HG03575 (cell line): Measurements from ENCODE around the gene TTLL11.

Experiments
- ATAC-seq: cut with Tn5 transposase; IDR thresholded peaks from one replicate; pipeline ENCODE4 v1.9.1; 2021; ENCODE audit not compliant: unreplicated experiment, insufficient number of reproducible peaks, low FRiP score; ENCODE audit errors: extremely low read depth

Gene TTLL11

DNA sequence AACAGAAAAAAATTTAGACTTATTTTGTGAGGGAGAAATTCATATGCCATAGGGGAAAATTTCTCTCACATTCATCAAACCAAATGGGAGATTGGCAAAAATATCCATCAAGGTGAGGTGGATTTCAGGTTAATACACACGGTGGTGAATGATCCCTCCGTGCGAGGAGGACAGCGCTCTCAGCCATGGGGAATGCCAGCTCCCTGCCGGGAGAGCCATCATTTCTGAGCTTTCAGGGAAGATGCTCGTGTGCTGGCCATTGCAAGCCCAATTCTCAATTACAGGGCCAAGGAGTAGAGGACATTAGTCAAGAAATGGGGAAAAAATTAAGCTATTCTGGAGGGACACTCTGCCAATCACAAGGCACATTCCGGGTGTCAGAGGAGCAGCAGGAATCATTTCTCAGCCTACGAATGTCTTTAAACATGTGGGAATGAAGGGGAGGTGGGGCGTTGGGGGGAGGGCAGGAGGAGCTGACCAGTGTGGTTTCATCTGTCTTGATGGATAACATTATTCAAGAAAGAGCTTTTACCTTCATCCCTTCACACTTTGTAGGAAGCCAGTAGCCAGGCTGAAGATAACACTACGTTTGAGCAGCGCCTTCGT, 276.2 kb downstream of the TTLL11 start:
- ATAC-seq = no peak

DNA sequence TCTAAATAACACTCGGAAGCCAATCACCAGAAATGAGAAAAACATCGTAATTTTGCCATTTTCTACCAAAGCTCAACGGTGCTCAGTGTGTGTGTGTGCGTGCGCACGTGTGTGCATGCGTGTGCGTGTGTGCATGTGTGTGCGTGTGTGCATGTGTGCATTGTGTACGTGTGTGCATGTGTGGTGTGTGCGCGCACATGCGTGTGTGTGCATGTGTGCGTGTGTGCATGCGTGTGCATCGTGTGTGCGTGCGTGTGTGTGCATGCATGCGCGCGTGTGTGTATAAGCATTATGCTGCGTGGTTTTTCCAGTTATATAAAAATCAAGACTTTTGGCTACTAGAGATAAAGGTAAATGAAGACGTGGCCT, 276.7 kb downstream of the TTLL11 start:
- no peak for ATAC-seq

DNA sequence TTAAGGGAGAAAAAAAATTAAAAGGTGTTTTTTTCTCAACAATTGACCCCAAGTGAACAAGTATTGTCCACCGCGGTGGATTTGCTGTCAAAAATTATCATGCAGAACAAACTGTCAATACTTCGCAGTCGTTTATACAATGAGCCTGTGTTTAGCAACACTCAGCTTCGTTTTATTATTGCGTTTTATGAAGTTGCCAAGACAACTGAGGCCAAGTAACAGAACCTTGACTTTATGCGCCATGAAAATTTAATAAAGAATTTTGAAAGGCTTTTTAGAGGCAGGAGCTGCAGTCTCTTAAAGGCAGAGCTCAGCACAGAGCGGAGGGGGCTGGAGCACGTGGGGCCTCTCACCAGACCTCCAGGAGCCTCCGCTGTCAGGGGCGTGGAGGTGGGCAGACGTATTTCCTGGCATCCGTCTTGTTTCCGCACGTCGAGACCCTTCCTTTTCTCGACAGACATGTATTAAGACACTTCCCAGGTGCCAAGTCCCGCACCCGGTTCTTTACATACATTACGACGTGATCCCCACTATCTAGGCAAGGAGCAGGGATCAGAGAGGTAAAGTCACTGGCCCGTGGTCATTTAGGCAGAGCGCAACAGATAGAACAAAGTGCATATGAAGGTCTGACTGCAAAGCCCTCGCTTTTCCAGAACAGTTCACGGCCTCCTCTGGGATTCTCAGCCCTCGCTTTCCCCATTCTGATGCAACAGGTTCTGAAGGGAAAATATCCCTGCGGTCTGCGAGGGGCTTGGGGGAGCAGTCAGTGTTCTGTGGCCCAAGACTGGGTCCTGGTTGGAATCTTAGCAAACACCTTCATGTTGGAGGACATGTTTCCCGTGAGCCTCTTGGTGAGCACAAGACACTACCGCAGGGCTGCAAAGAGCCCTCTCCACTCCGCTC, 277.3 kb downstream of the TTLL11 start:
- no peak for ATAC-seq

DNA sequence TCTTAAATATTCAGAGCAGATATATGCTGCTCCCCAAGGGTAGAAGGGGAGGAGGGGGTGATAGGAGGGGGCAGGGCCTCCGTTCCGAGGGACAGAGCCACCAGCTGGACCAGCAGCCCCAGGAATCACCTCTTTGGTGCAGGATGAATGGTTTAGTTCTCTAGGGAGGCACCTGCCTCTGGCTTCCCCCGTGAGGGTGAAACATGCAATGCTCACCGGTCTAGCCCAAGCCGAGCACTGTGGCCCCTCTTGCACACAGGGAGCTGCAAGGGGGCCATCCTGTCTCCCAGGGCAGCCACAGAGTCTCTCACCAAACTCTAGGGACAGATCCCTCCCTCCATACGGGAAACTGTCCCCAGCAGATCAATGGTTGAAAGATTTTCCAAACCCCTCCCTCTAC, 278.0 kb downstream of the TTLL11 start:
- ATAC-seq = no peak

DNA sequence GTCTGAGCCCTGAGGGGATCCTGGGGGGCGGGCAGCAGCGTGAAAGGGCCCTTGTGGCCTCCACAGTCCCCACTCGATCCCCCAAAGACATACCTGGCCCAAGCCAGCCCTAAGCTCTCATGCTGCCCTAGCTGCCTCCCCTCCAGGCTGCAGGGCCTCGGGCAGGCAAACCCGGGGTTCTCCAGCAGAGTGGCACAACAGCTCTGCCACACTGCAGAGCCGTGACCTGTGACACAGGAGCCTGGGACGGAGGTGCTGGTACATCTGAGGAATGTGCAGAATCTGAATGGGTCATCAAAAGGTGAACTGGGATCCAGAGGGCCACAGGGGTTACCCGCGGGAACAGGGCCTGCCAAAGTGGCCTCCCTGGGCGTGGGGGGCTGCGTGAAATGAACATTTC, 278.5 kb downstream of the TTLL11 start:
- no peak for ATAC-seq

DNA sequence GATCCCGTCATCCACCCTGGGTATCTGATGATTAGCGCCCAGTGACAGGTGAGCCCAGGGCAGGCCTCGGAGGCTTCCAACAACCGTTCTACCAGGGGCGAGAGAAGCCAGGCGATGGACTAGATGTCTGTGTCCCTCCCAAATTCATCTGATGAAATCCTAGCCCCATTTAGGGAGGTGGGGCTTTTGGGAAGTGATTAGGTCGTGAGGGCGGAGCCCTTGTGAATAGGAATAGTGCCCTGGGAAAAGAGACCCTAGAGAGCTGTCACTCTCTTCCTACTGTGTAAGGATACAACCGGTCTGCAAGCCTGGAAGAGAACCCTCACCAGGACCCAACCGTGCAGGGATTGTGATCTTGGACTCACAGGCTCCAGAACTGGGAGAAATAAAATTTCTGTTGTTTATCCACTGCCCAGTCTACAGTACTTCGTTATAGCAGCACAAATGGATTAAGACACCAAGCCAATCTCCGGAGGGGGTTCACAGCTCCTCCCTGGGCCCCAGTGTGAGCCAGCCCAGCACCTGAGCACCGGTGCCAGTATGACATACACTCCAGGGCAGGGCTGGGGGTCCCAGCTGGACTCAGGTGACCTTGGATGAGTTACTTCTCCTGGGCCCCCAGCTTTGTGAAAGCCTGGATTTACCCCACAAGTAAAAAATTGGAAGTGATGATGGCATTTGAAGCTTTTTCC, 279.4 kb downstream of the TTLL11 start:
- no peak for ATAC-seq

DNA sequence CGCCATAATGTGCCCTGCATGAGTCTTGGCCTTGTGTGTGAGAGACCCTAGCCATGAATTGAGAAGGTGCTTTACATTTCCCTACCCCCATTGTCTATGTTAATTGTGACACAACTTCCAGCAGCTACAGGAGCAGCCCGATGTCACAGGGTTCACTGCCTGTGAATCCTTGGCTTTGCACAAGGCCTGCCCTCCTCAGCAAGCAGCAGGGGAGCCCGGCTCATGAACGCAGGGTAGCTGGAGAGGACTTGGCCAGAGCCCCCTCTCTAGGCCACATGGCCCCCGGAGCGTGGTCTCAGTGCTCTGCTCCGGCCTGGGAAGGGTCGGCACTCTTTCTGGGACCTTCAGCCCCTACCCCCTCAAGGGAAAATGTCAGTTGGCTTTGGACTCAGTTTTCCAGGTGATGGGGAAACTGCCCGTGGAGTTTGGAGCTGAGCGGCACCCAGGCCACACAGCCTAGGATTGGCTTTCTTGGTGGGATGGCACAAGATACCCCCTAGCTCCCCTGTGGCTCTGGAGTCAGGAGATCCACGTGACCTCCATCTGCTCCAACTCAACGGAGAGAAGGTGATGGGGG, 280.9 kb downstream of the TTLL11 start:
- ATAC-seq = no peak

DNA sequence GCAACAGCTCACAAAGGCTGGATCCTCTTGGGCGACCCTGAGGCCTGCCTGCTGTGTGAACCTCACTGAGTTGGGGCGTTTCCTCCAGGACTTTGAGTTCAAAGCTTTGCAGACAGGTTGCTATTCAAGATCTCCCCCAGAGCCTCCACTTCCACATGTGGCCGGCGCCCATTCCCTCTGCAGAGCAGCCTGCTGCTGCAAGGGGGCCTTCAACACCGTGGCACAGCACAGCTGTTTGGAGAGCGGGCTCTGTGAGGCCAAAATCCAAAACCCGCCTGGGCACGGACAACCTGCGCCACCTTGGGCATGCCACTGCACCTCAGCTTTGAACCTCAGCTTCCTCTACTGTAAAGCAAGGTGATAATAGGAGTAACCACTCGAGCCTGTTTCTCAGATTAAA, 281.4 kb downstream of the TTLL11 start:
- ATAC-seq = no peak

DNA sequence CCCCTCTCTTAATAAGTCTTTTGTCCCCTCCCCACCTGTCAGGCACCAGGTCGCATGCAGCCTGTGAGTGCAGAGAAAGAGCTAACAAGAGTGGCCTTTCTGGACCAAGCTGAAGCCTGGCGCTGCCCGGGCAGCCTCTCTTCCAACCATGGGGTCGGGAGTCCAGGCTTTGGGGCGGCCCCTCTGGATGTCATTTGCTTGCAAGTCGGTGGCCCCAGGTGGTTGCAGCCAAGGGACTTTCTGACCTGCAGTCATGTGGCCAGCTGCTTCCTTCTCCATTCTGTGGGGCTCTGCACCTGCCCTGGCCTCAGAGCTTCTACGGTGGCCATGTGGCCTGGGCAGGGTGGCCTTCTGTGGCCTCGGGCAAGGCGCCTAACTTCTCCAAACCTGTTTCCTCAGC, 282.0 kb downstream of the TTLL11 start:
- no peak for ATAC-seq

DNA sequence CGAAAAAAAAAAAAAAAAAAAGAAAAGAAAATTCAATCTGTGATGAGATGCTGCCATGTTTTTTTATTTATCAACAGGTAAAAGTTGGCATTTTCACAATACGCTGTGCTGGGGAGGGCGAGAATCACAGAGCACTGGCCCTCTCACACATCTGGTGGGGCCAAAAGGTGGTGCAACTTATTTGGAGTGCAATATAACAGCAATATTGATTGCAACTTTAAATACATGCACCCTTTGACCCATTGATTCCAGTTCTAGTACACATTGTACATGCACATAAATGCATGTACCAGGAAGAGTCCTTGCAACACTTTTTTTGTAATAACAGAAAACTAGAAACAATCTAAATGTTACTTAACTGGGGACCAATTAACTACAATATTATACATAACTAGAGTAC, 282.6 kb downstream of the TTLL11 start:
- no peak for ATAC-seq

DNA sequence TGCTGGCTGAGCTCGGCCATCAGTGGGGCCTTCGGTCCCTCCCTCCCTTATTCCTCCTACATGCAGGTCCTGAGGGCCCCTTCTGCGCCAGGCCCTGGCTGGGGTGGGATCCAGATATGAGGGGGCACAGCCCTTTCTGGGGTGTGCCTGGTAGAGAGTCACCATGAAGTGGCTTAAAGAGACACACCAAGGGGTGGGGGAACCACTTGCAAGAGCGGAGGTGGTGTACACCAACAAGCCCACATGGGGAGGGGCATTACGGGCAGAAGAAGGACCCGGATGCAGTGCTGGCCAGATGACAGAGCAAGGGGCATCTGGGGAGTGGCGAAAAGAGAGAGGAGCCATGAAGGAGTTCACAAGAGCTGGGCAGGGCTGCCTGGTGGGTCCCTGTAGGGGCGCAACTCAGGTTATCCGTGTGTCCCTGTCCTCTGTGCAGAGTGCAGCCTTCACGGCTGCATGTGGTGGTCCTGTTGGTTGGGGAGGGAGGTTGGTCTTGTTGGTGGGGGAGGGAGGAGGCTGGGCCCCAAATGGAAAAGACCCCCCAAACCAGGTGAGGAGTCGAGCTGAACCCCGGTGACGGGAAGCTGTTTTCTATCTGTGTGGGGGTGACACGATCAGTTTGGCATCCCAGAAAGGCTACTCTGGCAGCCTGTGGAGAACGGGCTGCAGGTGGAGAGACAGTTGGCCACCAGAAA, 283.6 kb downstream of the TTLL11 start:
- no peak for ATAC-seq

DNA sequence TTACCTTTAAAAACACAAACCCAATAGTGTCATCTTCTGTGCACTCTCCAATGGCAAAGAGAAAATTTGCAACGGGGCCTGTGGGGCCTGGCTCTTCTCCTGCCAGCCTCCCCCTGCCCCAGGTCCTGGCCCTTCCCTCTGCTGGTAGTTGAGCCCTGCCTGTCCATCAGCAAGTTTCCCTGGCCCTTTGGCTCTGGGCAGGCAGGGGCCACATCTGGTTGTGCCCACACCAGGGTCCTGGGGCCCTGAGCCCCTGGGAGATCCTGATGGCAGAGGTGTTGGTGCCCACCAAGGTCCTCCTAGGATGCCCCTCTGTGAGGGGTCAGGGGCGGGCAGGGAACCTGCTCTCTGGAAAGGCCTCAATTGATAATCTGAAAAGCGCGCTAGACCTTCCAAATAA, 284.3 kb downstream of the TTLL11 start:
- ATAC-seq = no peak

DNA sequence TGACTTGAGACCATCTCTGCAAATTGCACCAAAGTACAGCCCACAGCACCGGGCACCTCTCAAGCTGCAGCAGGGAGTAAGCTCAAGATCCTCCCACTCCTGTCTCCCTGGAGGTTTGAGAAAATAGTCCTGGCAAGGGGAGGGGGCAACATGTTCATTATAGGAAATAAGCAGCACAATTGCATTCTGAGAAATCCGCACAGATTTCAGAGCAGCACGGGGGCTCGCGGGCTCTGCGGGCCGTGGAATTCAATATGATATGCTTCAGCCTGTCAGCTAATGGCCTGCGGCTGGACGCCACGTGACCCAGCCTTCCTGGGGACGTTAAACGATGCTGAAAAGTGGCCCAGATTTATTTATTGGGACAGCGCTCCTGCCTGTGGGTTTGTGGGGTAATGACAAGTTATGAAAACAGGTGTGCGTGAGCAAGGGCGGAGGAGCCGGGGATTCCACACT, 285.3 kb downstream of the TTLL11 start:
- no peak for ATAC-seq

DNA sequence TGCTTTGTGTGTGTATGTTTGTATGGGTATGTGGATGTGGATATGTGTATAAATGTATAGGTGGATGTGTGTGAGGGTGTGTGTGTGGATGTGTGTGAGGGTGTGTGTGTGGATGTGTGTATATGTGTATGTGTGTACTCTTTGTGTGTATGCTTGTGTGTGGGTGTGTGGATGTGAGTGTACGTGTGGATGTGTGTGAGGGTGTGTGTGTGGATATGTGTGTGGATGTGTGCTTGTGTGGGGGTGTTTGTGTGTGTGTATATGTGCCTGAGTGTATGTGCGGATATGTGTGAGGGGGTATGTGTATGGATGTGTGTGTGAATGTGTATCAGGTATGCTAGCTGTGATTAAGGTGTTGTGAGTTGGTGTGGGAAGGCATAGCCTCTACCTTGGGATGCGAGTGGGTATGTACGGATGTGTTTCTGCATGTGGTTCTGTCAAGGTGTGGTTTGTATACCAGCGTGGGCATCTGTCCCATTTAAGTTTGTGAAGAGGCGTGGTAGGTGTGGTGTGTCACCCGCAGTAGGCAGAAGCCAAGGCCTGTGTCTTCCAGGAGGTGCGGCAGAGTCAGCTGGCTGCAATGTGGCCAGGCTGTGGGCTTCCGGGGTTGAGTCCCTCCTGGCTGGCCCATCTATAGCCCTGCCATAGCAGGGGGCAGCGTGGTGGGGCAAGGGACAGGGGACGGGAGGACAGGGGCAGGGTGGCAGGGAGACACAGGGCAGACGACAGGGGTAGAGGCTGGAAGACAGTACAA, 285.9 kb downstream of the TTLL11 start:
- no peak for ATAC-seq

DNA sequence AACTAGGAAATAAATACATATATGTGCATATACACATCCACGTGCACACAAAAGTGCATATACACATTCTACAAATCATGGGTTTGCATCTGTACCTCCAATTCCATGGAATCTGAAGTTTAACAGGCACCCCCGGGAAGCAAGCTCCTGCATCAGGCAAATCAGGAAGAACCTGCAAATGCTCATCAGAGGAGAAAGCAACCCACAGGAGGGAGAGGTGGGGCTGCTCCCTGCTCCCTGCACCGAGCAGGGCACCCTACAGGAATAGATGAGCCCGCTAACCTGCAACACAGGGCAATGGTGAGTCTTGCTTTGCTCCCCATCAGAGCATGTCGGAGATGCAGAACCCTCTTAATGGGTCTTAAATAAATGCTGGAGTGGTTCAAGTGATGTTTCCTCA, 290.4 kb downstream of the TTLL11 start:
- ATAC-seq = no peak

DNA sequence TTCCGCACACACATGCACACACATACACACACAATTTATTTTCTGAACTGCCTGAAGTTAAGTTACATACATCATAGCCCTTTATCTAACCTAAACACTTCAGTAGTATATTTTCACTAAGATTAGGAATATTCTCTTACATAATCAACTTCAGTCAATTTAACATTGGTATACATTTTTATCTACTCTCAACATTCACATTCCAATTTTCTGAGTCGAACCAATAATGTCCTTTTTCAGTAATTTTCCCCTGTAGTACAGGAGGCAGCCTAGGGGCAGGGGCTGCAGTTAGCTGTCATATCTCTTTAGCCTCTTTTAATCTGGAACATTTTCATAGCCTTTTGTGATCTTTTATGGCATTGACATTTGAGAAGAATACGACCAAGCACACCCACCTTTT, 291.5 kb downstream of the TTLL11 start:
- ATAC-seq = no peak

DNA sequence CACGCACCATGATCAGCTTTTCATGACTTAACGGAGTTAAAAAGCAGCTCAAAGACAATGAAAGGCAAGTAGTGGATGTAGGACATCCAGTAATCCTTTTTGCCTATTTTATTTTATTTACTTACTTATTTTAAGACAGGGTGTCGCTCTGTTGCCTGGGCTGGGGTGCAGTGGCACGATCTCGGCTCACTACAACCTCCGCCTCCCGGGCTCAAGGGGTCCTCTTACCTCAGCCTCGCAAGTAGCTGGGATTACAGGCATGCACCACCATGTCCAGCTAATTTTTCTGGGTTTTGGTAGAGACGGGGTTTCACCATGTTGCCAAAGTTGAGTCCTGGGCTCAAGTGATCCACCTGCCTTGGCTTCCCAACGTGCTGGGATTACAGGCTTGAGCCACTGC, 292.7 kb downstream of the TTLL11 start:
- ATAC-seq = no peak

DNA sequence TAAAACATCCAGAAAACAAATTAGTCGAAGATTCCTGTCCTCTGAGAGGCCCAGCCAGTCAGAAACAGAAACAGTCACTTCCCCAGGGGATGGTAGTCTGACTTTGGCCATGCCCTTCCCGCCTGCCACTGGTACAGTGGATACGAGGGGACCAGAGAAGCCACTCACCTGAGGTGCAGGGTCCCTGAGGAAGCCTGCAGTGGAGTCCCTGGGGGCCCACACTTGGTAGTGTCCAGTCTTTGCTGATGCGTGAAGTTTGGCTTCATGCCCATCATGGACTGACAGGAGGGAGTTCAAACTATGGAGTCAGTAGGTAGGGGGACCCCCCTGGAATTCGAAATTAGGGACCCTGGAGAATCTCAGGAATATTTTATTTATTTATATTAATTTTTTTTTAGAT, 294.2 kb downstream of the TTLL11 start:
- ATAC-seq = no peak

DNA sequence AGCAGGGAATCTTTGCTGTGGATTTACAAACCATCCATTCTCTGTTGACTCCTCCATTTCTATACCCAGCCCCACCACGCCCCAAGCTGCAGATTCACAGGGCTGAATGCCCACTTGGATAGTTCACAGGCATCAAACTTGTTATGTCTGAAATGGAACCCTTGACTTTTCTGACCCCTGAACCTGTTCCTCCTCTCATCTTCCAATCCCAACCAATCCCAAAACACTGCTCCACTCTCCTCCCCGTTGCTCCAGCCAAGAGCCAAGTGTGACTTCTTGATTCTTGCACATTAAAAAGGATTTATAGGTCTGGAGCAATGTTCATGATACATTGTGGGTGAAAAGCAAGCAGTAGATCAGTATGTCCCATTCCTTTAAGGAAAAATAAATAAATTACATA, 296.0 kb downstream of the TTLL11 start:
- ATAC-seq = no peak
